Measurements from ENCODE around the gene NCAM1. TPM values are rescaled to one million over a fixed set of nuclear protein-coding genes. Genes with fewer than 3 reads are reported as not detected.
"Not testable (repeated sequence)": the region's sequence is repeated elsewhere in the genome, so short reads cannot be mapped to it uniquely, and the experiment has no call there.

NCAM1 gene
- polyA plus RNA-seq, 1 donor (not counting 4 experiments of a cell fraction or from before 2014, with no cell fraction given): 0.04 TPM

- no peak overlapping the region for H2AFZ ChIP-seq (ENCODE audit: control insufficient read depth, low read length)
- TF ChIP-seq CTCF (optimal IDR thresholded peaks at IDR 0.05 in 1 of 3, IDR thresholded peaks at IDR 0.05 in 1 of 3, conservative IDR thresholded peaks at IDR 0.05 in 1 of 3; ENCODE audit: extremely low read depth in 1 of 3, insufficient read depth in 2 of 3, low read length in 3 of 3) (no peak), EZH2 (IDR thresholded peaks at IDR 0.05; ENCODE audit: low read length) (no peak)
- dilution Hi-C loops (cut with MboI; ENCODE audit: extremely low pct_ligation_motif_present, low sequenced_read_pairs): no loop called here
- H3K79me2 ChIP-seq (ENCODE audit: control insufficient read depth, insufficient read depth, low read length): no peaks in the 10 kb centered on the region
- H3K27ac ChIP-seq (ENCODE audit: control insufficient read depth, insufficient read depth, low read length): no peak overlapping the region
- H3K4me3 ChIP-seq (ENCODE audit: control insufficient read depth in 2 of 3, extremely low read depth in 1 of 3, insufficient read depth in 2 of 3, low read depth in 1 of 3, low read length in 3 of 3): no peak overlapping the region
- H3K4me1 ChIP-seq (ENCODE audit: control insufficient read depth, extremely low read depth, insufficient read depth, low read length): no peaks in the 10 kb centered on the region
- H4K20me1 ChIP-seq (ENCODE audit: control insufficient read depth, extremely low read depth, insufficient read depth, low read length): no peaks in the 10 kb centered on the region
- no peaks in the 10 kb centered on the region for H3K36me3 ChIP-seq (ENCODE audit: control insufficient read depth in 2 of 2, extremely low read depth in 1 of 2, insufficient read depth in 2 of 2, low read length in 2 of 2)
- DNase-seq (ENCODE audit: low read depth, low spot score): no peak
- H3K9ac ChIP-seq (ENCODE audit: control insufficient read depth, extremely low read depth, insufficient read depth, low read length): no peak overlapping the region
- no peak for FAIRE-seq
- H3K27me3 ChIP-seq (ENCODE audit: control insufficient read depth, extremely low read depth, insufficient read depth, low read length): no peaks in the 10 kb centered on the region
- no peak overlapping the region for H3K4me2 ChIP-seq (ENCODE audit: control insufficient read depth, extremely low read depth, insufficient read depth, low read depth, low read length)
- no peaks in the 10 kb centered on the region for H3K9me1 ChIP-seq (ENCODE audit: control insufficient read depth, extremely low read depth, insufficient read depth, low read length)
- no peaks in the 10 kb centered on the region for H3K9me3 ChIP-seq (ENCODE audit: control insufficient read depth, low read depth, low read length)
Observed at GRCh38 chr11:113295993-113296392, 334.8 kb downstream of the NCAM1 start.

GRCh38 chr11:113296447-113297205, 335.4 kb downstream of the NCAM1 start:
- Histone ChIP-seq H3K27me3 (ENCODE audit: control insufficient read depth, extremely low read depth, insufficient read depth, low read length) (no peaks in the 10 kb centered on the region), H3K36me3 (ENCODE audit: control insufficient read depth in 2 of 2, extremely low read depth in 1 of 2, insufficient read depth in 2 of 2, low read length in 2 of 2) (no peaks in the 10 kb centered on the region), H3K9ac (ENCODE audit: control insufficient read depth, extremely low read depth, insufficient read depth, low read length) (no peak overlapping the region), H3K27ac (ENCODE audit: control insufficient read depth, insufficient read depth, low read length) (no peak overlapping the region), H3K4me3 (ENCODE audit: control insufficient read depth in 2 of 3, extremely low read depth in 1 of 3, insufficient read depth in 2 of 3, low read depth in 1 of 3, low read length in 3 of 3) (no peak overlapping the region), H3K4me2 (ENCODE audit: control insufficient read depth, extremely low read depth, insufficient read depth, low read depth, low read length) (no peak overlapping the region), H3K4me1 (ENCODE audit: control insufficient read depth, extremely low read depth, insufficient read depth, low read length) (no peaks in the 10 kb centered on the region), H4K20me1 (ENCODE audit: control insufficient read depth, extremely low read depth, insufficient read depth, low read length) (no peaks in the 10 kb centered on the region), H2AFZ (ENCODE audit: control insufficient read depth, low read length) (no peak overlapping the region), H3K9me3 (ENCODE audit: control insufficient read depth, low read depth, low read length) (no peaks in the 10 kb centered on the region), H3K79me2 (ENCODE audit: control insufficient read depth, insufficient read depth, low read length) (no peaks in the 10 kb centered on the region), H3K9me1 (ENCODE audit: control insufficient read depth, extremely low read depth, insufficient read depth, low read length) (no peaks in the 10 kb centered on the region)
- dilution Hi-C loops (cut with MboI; ENCODE audit: extremely low pct_ligation_motif_present, low sequenced_read_pairs): no loop called here
- TF ChIP-seq EZH2 (IDR thresholded peaks at IDR 0.05; ENCODE audit: low read length) (no peak), CTCF (optimal IDR thresholded peaks at IDR 0.05 in 1 of 3, IDR thresholded peaks at IDR 0.05 in 1 of 3, conservative IDR thresholded peaks at IDR 0.05 in 1 of 3; ENCODE audit: extremely low read depth in 1 of 3, insufficient read depth in 2 of 3, low read length in 3 of 3) (no peak)
- DNase-seq (ENCODE audit: low read depth, low spot score): no peak
- FAIRE-seq: no peak

- H3K79me2 ChIP-seq (ENCODE audit: control insufficient read depth, insufficient read depth, low read length); H3K9me3 ChIP-seq (ENCODE audit: control insufficient read depth, low read depth, low read length); H3K4me2 ChIP-seq (ENCODE audit: control insufficient read depth, extremely low read depth, insufficient read depth, low read depth, low read length); H3K36me3 ChIP-seq (ENCODE audit: control insufficient read depth in 2 of 2, extremely low read depth in 1 of 2, insufficient read depth in 2 of 2, low read length in 2 of 2); H2AFZ ChIP-seq (ENCODE audit: control insufficient read depth, low read length); H3K27ac ChIP-seq (ENCODE audit: control insufficient read depth, insufficient read depth, low read length); H3K4me1 ChIP-seq (ENCODE audit: control insufficient read depth, extremely low read depth, insufficient read depth, low read length); H3K4me3 ChIP-seq (ENCODE audit: control insufficient read depth in 2 of 3, extremely low read depth in 1 of 3, insufficient read depth in 2 of 3, low read depth in 1 of 3, low read length in 3 of 3); H3K27me3 ChIP-seq (ENCODE audit: control insufficient read depth, extremely low read depth, insufficient read depth, low read length); FAIRE-seq; H3K9ac ChIP-seq (ENCODE audit: control insufficient read depth, extremely low read depth, insufficient read depth, low read length); dilution Hi-C loops (cut with MboI; ENCODE audit: extremely low pct_ligation_motif_present, low sequenced_read_pairs); H4K20me1 ChIP-seq (ENCODE audit: control insufficient read depth, extremely low read depth, insufficient read depth, low read length); H3K9me1 ChIP-seq (ENCODE audit: control insufficient read depth, extremely low read depth, insufficient read depth, low read length); DNase-seq (ENCODE audit: low read depth, low spot score): not testable (repeated sequence)
Observed at GRCh38 chr11:113298496-113298895, 337.3 kb downstream of the NCAM1 start.
